GM19035 (cell line): Measurements from ENCODE around the gene TCEAL7.
A peak's percentile ranks its signal among the peaks of the same experiment; 100 is the strongest.
"Not testable (repeated sequence)": the region's sequence is repeated elsewhere in the genome, so short reads cannot be mapped to it uniquely, and the experiment has no call there.

Experiments
- ATAC-seq: cut with Tn5 transposase; IDR thresholded peaks from one replicate; pipeline ENCODE4 v1.9.1; 2021; ENCODE audit not compliant: unreplicated experiment

TCEAL7 gene, protein sequence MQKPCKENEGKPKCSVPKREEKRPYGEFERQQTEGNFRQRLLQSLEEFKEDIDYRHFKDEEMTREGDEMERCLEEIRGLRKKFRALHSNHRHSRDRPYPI

DNA sequence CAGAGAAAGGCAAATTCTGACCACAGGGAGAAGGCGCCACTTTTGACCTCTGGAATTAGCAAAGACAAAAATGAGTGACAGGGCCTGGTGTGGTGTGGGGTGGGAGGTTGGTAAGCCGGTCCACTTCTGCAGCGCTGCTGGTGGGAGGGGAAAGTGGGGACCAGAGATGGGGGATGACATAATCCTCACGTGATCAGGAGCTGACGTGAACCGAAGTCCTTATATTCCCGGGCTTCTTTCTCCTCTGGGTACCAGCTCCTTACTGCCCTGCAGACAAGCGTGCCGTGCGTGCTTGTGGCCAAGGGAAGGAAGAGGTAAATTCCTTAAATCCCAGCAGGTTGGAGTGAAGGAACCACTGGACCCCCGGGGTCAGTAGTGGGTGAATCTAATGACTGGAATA, at the start of gene TCEAL7:
TCEAL7 (plus strand) TSS at position 249 of the 400 bp plus-strand sequence. CDS start 1,165 bp downstream, outside the sequence.
- ATAC-seq, result no peak

DNA sequence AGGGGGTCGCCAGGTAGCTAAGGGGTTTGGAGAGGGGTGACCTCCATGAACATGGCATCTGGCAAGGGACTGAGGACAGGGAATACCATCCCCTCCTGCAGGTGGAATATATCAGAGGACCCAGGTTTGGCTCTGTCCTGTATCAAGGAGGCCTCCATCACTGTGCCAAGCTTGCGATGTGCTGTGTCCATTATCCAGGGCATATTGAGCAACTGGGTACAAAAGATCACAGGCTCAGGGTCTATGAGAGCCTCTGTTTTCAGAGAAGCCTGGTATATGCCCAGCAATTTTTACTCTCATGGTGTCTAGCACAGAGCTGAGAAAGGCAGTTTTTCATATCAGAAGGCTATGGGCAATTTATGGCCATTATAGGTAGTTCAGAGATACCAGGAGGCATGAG, 36.9 kb upstream of the TCEAL7 start:
- ATAC-seq, result no peak

DNA sequence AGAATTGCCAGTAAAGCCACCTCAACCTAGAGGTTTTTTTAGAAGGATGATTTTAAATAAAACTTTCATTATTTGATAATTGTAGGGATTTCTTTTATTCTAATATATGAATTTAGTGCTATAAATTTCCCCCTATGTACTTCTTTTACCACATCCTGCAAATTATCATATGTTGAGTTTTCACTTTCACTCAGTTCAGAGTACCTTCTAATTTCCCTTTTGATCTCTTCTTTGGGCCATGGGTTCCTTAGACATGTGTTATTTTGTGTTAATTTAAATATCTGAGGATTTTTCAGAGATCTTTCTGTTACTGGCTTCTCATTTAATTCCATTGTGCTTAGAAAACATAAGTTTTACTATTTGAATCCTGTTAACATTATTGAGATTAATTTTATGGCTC, 25.3 kb upstream of the TCEAL7 start:
- no peak for ATAC-seq

DNA sequence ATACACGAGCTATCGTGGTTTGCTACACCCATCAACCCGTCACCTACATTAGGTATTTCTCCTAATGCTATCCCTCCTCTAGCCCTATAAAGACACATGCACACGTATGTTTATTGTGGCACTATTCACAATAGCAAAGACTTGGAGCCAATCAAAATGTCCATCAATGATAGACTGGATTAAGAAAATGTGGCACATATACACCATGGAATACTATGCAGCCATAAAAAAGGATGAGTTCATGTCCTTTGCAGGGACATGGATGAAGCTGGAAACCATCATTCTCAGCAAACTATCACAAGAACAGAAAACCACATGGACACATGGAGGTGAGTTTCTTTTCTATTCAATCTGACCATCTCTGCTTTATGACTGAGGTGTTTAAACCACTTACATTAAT, 24.4 kb upstream of the TCEAL7 start:
- not testable (repeated sequence) for ATAC-seq

DNA sequence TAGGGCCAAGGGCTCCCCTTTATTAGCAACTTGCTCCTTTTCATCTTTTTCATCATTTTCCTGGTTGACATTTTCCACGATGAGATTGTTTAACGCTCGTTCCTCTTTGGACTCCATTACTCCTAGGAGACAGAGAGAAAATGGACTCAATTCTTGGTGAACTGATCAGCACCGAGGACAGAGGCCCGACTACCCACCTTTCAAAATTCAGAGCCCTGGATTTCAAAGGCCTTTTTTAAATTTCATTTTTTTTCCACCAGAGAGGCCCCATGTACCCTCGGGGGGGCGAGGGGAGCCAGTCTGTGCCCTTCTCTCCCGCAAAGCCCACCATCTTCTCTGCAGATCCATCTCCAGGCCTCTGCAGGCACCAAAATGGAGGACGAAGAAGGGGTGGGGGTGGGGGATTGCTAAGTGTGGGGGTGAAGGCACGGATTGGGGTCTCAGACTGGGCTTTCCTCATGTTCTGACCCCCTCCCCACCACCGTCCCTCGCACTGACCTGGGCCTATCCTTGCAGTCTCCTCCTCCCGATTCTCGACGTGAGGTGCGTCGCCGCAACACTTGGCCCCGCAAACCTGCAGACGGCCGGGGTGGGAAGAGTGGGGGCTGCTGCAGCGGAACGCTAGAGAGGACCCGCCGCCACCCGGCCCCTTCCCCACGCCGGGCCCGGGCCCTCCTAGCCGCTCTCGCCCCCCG, 20.0 kb upstream of the TCEAL7 start:
- peak; percentile 8 for ATAC-seq

DNA sequence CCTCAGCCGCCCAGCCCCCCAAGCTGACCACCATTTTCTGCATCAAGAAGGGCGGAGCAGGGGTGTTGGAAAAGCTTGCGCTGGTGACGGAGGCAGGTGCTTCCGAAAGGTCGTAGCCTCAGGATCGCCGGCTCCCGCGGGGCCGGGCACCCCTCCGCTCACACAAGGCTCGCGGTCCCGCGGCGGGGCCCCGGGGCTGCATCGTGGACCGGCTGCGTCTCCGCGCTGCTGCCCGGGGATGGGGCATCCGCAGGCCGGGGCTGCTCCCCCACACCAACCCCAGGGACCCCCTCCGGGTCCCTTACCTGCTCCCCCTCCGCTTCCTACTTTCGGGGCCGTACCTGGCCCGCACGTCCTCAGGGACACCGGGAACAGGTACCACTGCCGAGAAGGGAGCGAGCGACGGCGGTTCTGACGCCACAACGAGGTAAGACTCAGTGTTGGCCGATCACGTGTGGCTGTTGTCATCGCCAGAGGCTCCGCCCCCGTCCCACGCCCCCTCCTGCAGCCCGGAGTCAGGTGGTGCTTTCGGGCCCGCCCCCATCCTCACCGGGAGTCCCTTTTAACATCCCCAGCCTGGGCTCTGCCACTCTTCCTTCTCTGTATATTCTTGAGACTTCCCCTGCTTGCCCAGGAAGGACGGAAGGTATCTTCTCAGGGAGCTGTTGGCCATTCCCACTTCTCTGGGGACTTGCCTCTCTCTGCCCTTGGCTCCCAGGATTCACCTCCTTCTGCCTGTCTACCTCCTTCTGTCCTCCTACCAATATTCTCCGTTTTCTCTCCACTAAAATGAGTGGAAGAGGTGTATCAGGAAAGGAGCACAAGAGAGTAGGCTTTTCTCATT, 19.3 kb upstream of the TCEAL7 start, which contains the start of gene BEX2:
BEX2 (minus strand) TSS at position 436 of the 844 bp plus-strand sequence. CDS start 1,014 bp downstream, outside the sequence.
- ATAC-seq, result peak; percentile 99

DNA sequence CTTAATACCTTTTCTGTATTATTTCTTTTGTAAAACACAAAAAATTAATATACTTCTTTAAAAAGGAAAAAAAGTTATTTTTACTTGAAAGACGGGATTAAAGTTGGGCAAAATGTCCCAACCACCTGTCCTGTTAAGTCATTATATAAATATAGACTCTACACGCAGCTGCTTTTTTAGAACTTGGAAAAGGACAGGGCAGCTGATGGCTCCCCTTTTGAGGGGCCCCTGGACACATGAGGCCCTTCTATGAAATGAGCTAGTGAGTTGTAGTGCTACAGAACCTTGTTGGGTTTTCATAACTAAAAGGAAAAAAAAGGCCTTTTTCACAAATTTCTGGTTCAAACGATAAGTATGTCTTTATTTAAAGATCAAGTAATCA, 18.6 kb upstream of the TCEAL7 start:
- no peak for ATAC-seq

DNA sequence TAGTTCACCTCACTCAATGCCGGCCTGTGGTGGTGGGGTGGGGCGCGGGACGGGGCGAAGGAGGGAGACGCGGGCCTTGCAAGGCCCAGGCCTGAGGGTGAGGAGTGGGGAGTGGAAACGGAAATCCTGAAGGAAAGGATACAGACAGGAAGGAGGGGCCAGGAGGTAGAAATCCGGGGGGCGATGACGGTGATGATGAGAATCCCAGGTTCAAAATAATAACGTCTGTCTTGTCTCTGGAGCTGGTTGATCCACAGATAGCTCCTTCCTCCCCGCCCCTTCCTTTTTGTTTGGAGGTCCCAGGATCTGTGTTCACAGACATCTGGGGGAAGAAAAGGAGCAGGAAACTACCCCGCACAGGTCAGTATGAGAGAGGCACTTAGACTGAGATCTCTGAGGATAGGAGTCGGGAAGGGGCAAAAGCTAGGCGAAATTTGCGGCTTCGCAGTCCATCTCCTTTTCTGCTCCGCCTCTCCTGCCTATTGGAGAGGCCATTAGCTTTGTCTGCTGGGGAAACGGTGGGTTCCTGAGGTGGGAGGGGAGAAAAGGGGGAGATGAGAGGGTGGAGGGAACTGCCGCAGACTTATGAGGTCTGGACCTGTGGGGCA, 746 bp downstream of the TCEAL7 start:
- no peak for ATAC-seq

DNA sequence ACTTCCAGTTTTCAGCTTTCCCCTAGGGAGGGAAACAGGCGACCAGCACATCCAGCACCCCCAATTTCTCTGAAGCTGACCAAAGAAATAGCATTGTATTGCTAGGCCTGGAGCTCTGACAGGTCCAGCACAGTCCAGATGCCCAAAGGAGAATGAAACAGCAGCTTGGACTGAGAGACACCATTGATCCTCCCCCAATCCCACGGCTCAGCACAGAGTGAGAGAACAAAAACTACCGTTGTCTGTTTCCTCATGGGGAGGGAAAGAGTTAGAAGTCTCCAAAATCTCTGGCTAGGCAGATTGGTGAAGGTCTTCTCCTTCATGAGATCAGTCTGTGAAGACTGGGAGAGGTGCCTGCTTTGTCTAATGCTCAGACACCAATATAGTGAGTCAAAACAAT, 8.6 kb downstream of the TCEAL7 start:
- no peak for ATAC-seq

DNA sequence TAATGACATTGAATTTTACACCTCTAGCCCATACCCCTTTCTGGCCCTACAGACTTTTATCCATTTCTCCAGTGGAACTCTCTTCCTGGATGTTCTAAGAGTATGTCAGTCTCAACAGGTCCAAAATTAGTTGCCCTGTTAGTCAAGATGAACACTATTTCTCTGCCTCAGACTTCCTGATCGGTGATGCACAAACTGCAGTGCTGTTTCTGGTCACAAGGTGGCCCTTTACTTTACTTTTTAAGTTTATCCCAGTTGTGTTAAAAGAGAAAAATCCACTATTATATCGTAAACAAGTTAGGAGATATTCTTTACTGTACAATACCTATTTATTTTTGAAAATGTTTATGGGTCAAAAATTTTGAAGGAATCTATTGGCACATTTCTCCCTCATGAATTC, 13.1 kb downstream of the TCEAL7 start:
- no peak for ATAC-seq

DNA sequence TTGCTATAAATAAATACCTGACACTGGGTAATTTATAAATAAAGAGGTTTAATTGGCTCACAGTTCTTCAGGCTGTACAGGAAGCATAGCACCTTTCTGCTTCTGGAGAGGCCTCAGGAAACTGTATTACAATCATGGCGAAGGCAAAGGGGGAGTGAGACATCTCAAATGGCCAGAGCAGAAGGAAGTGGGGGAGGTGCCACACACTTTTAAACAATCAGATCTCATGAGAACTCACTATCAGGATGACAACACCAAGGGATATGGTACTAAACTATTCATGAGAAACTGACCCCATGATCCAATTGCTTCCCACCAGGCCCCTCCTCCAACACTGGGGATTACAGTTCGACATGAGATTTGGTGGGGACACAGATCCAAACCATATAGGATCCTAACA, 14.6 kb downstream of the TCEAL7 start:
- no peak for ATAC-seq

DNA sequence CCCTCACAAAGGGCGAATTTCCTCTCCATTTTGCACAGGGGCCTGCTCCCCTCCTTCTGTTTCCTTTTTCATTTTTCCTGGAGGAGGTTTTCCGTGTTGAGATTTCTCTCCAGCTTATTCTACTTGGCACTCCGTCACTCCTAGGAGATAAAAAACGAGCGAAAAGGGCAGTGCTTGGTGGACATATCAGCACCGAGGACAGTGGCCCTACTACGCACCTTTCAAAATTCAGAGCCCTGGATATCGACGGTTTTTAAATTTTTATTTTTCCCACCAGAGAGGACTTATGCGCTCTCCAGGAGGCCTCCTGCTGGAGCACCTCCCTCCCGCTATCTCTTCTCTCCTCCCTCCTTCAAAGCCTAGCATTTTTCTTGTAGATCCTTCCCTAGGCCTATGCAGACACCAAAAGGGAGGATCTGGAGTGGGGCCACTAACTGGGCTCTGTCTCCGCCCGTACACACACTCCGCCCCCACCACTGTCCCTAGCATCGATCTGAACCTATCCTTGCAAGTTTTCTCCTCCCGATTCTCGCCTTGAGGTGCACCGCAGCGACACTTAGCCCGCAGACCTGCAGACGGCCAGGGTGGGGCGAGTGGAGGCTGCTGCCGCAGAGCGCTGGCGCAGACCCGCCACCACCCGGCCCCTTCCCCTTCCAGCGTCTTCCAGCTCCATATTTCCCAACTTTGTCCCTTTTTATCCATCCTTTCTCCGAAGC, 17.8 kb downstream of the TCEAL7 start:
- no peak for ATAC-seq

DNA sequence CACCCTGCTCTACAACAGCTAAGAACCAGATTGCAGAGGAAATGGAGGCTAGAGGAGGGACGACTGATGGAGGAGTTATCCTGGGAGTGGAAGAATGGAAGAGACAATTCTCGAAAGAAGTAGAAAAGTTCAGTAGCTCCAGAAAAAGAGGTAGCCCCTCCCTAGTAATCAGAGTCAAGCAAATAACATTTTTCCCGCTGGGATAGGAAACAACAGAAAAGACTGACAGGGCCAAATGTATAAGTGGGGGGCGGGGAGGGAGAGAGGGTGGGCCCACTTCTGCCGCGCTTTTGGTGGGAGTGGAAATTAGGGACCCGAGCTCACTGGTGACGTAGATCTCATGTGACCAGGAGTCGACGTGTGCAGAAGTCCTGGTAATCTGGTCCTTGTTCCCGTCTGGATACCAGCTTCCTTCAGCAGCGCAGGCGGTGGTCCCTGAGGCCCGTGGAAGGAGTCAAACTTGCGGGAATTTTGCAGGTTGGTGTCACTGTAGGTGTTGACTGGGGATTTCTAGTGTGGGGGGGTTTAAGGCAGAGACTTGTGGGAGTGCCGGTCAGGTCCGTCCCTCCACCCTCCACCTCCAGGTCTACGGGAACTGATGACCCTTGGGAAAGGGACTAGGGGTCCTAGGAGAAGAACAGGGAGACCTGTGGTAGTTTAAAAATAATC, 26.2 kb downstream of the TCEAL7 start, which contains the start of gene TCEAL9:
TCEAL9 (plus strand) TSS at position 377 of the 669 bp plus-strand sequence. CDS start 1,179 bp downstream, outside the sequence.
- ATAC-seq, result no peak

DNA sequence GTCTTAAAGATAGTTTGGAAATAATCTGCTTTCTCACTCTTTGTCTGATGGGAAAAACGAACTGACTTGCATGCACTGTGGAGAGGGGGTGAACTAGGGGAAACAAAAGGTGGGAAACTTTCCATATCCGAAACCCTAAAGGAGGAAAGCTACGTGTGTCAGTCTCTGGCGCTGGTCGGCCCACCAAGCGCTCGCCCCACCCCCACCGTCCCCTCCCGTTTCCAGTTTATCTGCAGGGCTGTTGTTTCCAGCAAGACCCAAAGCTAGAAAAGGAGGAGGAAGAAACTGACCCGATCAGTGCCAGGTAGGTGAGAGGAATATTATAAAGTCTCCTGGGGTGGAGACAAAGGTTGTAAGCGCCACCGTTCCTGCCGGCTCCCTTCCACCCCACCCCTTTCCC, 26.8 kb downstream of the TCEAL7 start:
- no peak for ATAC-seq

DNA sequence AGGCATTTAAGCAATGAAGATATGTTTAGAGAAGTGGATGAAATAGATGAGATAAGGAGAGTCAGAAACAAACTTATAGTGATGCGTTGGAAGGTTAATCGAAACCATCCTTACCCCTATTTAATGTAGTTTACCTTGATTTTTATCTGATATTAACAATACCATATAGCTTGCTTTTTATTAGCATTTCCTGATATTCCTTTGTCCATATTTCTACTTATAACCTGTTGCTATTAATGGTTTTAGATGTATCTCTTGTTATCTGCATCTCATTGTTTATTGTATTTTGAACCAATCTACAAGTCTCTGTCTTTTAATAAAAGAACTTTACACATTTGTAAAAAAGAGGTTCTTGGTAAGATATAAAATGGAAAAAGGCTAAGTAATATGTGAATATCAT, 27.8 kb downstream of the TCEAL7 start:
- ATAC-seq, result no peak

DNA sequence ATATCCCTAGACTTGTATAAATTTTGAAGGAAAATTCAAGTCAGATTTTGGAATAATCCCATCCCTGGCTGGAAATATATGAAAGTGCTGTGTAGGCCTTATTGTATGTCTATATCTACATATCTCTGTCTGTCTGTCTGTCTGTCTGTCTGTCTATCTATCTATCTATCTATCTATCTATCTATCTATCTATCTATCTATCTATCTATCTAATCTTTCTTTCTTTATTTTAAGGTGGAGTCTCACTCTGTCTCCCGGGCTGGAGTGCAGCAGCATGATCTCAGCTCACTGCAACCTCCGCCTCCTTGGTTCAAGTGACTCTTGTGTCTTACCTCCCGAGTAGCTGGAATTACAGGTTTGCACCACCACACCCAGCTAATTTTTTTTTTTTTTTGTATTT, 29.6 kb downstream of the TCEAL7 start:
- not testable (repeated sequence) for ATAC-seq

DNA sequence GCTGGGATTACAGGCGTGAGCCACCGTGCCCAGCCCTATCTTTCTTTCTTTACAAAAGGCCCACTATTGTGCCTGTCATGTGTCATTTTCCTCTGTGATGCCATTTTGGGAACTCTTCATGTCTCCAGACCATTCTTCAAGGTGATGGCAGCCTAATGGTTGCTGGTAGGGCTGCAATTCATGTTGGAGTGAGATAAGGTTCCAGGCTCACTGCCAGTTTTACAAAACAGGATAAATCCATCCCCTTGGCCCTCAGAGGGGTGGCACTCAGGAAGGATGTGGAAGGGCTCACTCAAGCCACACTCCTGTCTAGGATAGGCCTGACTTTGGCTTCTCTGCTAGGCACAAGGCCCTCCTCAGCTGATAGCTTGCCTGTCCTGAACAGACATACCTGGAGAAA, 30.1 kb downstream of the TCEAL7 start:
- no peak for ATAC-seq

DNA sequence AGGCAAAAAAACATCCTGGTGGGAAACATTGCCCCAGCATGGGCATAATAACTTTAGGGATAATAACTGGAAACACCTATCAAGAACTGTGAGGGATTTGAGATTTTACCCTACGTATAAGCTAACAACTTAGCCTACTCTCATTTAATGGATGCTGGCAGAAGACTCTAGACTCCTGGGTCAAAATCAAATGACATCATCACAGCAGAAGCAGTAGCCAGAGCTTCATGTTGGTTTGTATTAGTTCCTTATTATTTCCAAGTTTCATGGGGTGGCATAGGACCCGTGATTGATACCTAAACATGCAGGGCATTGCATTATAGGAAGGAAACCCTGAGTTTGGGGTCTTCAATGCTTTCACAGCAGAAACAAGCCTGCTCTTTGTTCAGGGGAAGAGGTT, 30.9 kb downstream of the TCEAL7 start:
- no peak for ATAC-seq

DNA sequence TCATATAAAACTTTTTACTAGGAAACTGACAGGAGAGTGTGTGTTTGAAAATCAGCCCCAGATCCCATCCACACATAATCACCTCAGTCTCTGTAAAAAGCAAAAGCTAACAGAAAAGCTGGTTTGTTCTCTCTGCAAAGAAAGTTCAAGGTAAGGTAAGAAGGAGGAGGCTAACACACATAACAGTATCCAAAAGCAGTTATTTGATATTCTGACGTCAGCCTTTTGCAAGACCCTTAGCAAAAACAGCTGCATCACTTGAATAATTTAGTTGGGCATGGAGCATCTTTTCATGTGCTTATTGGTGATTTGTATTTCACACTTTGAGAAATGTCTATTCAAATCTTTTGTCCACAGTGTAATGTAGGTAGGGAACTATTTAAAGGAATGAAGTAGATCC, 31.8 kb downstream of the TCEAL7 start:
- no peak for ATAC-seq

DNA sequence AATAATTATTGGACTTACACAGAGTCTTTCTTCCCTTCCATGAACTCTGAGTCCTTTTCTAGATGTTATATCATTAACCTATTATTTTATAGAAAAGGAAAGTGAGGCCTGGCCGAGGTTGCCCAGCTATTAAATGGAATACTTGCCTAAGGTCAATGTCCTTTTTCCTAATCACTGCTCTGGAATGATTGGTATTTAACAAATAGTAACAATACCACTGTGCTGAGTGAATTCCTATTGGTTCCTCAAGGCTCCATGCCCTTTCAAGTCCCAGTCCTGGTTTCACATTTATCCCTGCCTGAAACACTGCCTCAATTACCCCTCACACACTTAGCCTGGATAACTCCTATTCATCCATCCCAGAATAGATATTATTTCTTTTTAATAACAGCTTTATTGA, 32.4 kb downstream of the TCEAL7 start:
- ATAC-seq, result no peak
